Measurements from ENCODE around the gene RHNO1.
A peak's percentile ranks its signal among the peaks of the same experiment; 100 is the strongest.

Gene RHNO1

DNA sequence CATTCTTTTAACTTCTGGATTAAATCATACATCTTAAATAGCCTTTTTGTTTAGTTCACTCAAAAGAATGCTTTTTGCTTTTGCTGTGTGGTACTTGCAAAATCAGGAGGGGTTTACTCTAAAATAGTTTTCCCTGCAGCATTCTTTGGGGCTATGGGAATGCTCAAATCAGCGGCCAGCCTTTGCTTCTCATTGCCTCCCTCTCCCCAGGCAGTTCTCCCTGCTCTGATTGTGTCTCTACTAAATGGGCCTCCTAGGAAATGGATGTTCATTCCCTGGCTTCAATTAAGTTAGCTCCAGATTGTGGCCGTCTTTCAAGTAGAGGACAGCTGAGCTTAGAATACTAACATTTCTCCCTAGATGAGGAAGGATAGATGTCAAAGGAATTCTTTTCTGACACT lies 18.0 kb downstream of the RHNO1 start:
- no peak overlapping the region for H3K4me3 ChIP-seq (ENCODE audit: low read depth, low read length)
- ChIA-PET CTCF (interaction anchor here (0.6 to 0.7 kb wide), 2 partner anchors 26 to 51 kb away, joined by 3 read pairs; no protein-coding TSS in a partner anchor), POLR2A (interaction anchor here (0.6 kb wide), 1 partner anchor 10 kb away, joined by 3 read pairs; no protein-coding TSS in a partner anchor)
- TF ChIP-seq SCRT2 (tag by site-specific recombination; IDR thresholded peaks at IDR 0.05) = no peak
- TF ChIP-seq, protein P1, sequence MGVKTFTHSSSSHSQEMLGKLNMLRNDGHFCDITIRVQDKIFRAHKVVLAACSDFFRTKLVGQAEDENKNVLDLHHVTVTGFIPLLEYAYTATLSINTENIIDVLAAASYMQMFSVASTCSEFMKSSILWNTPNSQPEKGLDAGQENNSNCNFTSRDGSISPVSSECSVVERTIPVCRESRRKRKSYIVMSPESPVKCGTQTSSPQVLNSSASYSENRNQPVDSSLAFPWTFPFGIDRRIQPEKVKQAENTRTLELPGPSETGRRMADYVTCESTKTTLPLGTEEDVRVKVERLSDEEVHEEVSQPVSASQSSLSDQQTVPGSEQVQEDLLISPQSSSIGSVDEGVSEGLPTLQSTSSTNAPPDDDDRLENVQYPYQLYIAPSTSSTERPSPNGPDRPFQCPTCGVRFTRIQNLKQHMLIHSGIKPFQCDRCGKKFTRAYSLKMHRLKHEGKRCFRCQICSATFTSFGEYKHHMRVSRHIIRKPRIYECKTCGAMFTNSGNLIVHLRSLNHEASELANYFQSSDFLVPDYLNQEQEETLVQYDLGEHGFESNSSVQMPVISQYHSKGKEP (tag by site-specific recombination; IDR thresholded peaks at IDR 0.05) = no peak
- no peak for TF ChIP-seq ZNF776 (tag by site-specific recombination; IDR thresholded peaks at IDR 0.05; ENCODE audit: borderline replicate concordance)
- no peak for TF ChIP-seq ZNF146 (tag by site-specific recombination; IDR thresholded peaks at IDR 0.05)
- TF ChIP-seq KLF10 (tag by site-specific recombination; IDR thresholded peaks at IDR 0.05) = no peak
- no peaks in the 10 kb centered on the region for H3K9me3 ChIP-seq (ENCODE audit: control insufficient read depth, insufficient read depth, low read depth, low read length)
- no peak overlapping the region for H3K27ac ChIP-seq (ENCODE audit: extremely low read depth, low read depth, low read length)
- H3K36me3 ChIP-seq (ENCODE audit: control insufficient read depth in 2 of 2, insufficient read depth in 1 of 2, low read length in 2 of 2) = peaks cover 0 to 3% of the 10 kb centered on the region in 2 experiments; a peak in 1 of 3 replicates
- peaks cover 6% of the 10 kb centered on the region for H3K4me1 ChIP-seq (ENCODE audit: control insufficient read depth, insufficient read depth, low read length)

DNA sequence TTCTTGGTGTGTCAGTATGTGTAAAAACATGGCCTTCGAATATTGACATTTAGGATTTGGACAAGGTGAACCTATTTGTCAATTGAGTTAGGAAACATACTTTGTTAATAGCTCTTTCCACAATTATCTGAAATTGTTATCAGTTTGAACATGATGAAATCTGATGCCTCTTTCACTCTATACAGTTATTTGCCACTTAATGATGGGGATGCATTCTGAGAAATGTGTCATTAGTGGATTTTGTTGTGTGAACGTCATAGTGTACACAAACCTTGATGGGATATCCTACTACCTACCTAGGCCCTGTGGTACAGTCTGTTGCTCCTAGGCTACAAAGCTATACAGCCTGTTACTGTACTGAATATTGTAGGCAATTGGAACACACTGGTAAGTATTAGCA lies 18.5 kb downstream of the RHNO1 start:
- POLR2A ChIA-PET = interaction anchor here (0.6 to 0.9 kb wide), 2 partner anchors 10 to 18 kb away, joined by 3 read pairs; partner anchors contain the start of genes FOXM1 and RHNO1
- no peak overlapping the region for H3K27ac ChIP-seq (ENCODE audit: extremely low read depth, low read depth, low read length)
- H3K4me1 ChIP-seq (ENCODE audit: control insufficient read depth, insufficient read depth, low read length) = peaks cover 6% of the 10 kb centered on the region
- TF ChIP-seq, protein P2, sequence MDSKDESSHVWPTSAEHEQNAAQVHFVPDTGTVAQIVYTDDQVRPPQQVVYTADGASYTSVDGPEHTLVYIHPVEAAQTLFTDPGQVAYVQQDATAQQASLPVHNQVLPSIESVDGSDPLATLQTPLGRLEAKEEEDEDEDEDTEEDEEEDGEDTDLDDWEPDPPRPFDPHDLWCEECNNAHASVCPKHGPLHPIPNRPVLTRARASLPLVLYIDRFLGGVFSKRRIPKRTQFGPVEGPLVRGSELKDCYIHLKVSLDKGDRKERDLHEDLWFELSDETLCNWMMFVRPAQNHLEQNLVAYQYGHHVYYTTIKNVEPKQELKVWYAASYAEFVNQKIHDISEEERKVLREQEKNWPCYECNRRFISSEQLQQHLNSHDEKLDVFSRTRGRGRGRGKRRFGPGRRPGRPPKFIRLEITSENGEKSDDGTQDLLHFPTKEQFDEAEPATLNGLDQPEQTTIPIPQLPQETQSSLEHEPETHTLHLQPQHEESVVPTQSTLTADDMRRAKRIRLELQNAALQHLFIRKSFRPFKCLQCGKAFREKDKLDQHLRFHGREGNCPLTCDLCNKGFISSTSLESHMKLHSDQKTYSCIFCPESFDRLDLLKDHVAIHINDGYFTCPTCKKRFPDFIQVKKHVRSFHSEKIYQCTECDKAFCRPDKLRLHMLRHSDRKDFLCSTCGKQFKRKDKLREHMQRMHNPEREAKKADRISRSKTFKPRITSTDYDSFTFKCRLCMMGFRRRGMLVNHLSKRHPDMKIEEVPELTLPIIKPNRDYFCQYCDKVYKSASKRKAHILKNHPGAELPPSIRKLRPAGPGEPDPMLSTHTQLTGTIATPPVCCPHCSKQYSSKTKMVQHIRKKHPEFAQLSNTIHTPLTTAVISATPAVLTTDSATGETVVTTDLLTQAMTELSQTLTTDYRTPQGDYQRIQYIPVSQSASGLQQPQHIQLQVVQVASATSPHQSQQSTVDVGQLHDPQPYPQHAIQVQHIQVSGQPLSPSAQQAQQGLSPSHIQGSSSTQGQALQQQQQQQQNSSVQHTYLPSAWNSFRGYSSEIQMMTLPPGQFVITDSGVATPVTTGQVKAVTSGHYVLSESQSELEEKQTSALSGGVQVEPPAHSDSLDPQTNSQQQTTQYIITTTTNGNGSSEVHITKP (tag by site-specific recombination; IDR thresholded peaks at IDR 0.05) = peak; percentile 34; the same call in 1 of the 2 replicates
- TF ChIP-seq ZNF433 (tag by site-specific recombination; IDR thresholded peaks at IDR 0.05; ENCODE audit: low read depth) (no peak), SP7 (tag by site-specific recombination; IDR thresholded peaks at IDR 0.05) (peak; percentile 89), ZNF629 (tag by site-specific recombination; IDR thresholded peaks at IDR 0.05) (0 out of 2 replicates have a peak, but pooled peaks have one; percentile 19), ZNF677 (tag by site-specific recombination; IDR thresholded peaks at IDR 0.05) (no peak)
- TF ChIP-seq, protein P3, sequence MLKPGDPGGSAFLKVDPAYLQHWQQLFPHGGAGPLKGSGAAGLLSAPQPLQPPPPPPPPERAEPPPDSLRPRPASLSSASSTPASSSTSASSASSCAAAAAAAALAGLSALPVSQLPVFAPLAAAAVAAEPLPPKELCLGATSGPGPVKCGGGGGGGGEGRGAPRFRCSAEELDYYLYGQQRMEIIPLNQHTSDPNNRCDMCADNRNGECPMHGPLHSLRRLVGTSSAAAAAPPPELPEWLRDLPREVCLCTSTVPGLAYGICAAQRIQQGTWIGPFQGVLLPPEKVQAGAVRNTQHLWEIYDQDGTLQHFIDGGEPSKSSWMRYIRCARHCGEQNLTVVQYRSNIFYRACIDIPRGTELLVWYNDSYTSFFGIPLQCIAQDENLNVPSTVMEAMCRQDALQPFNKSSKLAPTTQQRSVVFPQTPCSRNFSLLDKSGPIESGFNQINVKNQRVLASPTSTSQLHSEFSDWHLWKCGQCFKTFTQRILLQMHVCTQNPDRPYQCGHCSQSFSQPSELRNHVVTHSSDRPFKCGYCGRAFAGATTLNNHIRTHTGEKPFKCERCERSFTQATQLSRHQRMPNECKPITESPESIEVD (tag by site-specific recombination; IDR thresholded peaks at IDR 0.05) = peak; percentile 40; the same call in 1 of the 2 replicates
- CTCF ChIA-PET = interaction anchor here (0.6 to 0.7 kb wide), 2 partner anchors 51 to 1425 kb away, joined by 3 read pairs; no protein-coding TSS in a partner anchor
- no peaks in the 10 kb centered on the region for H3K9me3 ChIP-seq (ENCODE audit: control insufficient read depth, insufficient read depth, low read depth, low read length)
- peaks cover 0 to 3% of the 10 kb centered on the region in 2 experiments; a peak in 1 of 3 replicates for H3K36me3 ChIP-seq (ENCODE audit: control insufficient read depth in 2 of 2, insufficient read depth in 1 of 2, low read length in 2 of 2)
- no peak overlapping the region for H3K4me3 ChIP-seq (ENCODE audit: low read depth, low read length)

DNA sequence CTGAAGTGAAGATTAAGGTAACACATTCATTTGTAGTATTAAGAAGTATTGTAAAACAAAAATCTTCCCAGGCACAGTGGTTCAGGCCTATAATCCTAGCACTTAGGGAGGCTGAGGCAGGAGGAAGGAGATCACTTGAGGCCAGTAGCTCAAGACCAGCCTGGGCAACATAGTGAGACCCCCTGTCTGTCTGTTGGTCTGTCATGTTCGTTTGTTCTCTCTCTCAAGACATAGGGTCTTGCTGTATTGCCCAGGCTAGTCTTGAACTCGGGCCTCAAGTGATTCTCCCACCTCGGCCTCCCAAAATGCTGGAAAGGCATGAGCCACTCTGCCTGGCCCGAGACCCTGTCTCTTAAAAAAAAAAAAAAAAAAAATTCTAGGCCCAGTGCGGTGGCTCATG lies 20.4 kb downstream of the RHNO1 start:
- Histone ChIP-seq H3K27ac (ENCODE audit: extremely low read depth, low read depth, low read length) (no peak overlapping the region), H3K4me1 (ENCODE audit: control insufficient read depth, insufficient read depth, low read length) (peaks cover 3% of the 10 kb centered on the region; the same call in 1 of the 2 replicates), H3K4me3 (ENCODE audit: low read depth, low read length) (no peak overlapping the region), H3K36me3 (ENCODE audit: control insufficient read depth in 2 of 2, insufficient read depth in 1 of 2, low read length in 2 of 2) (peaks cover 0 to 3% of the 10 kb centered on the region in 2 experiments; a peak in 1 of 3 replicates), H3K9me3 (ENCODE audit: control insufficient read depth, insufficient read depth, low read depth, low read length) (no peaks in the 10 kb centered on the region)
- ChIA-PET CTCF (no interaction called here), POLR2A (no interaction called here)
- TF ChIP-seq HOXD13 (CRISPR knock-in tag; IDR thresholded peaks at IDR 0.05; ENCODE audit: borderline replicate concordance) = no peak
- peak; percentile 78 for TF ChIP-seq ZNF121 (tag by site-specific recombination; IDR thresholded peaks at IDR 0.05)

Measured in HEK293 (cell line).